ENCODE data around the gene COL2A1. TPM values are rescaled to one million over a fixed set of nuclear protein-coding genes. Genes with fewer than 3 reads are reported as not detected.
"Not testable (repeated sequence)": the region's sequence is repeated elsewhere in the genome, so short reads cannot be mapped to it uniquely, and the experiment has no call there.

The COL2A1 gene
- total RNA-seq, 1 donor from 2014 or later = 0.32 TPM

DNA sequence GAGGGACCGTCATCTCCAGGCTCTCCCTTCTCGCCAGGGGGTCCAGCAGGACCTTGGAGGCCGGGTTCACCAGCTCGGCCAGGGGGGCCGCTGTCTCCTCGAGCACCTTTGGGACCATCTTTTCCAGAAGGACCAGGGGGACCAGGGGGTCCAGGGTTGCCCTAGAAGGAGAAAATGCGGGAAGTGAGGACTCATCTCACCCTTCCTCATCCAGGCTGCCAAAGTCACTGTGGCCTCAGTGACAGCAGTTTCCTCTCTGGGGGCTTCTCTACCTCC, 25.7 kb downstream of the COL2A1 start:
- intact Hi-C loops (cut with micrococcal nuclease) = no loop called here

DNA sequence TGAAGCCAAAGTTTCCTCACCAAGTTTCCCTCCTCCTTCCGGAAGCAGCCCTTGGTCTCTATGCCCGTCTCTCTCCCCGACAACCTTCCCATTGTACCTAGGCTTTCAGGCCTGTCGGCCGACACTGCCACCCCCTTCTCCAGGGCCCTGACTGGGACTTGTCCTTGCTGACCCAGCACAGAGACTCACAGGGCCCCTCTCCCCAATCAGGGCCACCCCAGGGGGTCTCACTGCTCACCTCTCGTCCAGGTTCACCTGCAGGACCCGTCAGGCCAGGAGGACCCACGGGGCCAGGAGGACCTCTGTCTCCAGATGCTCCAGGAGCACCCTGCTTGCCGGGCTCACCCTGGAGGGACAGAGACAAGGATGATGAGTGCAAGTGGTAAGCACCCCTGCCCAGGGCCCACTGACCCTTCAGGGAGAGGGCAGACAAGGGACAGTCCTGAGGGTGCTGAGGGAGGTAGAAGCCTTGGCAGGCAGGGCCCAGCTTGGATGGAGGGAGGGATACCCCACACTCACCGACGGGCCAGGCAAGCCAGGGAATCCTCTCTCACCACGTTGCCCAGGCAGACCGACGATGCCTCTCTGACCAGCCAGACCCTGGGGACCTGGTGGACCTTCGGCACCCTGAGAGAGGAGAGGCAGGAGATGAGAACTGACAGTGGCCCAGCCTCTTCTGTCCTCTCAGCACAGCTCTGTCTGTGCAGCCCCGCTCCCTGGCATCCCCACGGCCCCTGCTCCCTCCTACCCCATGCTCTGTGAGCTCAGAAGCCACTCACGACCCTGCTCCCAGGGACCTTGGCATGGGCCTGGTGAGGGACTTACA, 26.3 kb downstream of the COL2A1 start:
- intact Hi-C loops (cut with micrococcal nuclease) = no loop called here

DNA sequence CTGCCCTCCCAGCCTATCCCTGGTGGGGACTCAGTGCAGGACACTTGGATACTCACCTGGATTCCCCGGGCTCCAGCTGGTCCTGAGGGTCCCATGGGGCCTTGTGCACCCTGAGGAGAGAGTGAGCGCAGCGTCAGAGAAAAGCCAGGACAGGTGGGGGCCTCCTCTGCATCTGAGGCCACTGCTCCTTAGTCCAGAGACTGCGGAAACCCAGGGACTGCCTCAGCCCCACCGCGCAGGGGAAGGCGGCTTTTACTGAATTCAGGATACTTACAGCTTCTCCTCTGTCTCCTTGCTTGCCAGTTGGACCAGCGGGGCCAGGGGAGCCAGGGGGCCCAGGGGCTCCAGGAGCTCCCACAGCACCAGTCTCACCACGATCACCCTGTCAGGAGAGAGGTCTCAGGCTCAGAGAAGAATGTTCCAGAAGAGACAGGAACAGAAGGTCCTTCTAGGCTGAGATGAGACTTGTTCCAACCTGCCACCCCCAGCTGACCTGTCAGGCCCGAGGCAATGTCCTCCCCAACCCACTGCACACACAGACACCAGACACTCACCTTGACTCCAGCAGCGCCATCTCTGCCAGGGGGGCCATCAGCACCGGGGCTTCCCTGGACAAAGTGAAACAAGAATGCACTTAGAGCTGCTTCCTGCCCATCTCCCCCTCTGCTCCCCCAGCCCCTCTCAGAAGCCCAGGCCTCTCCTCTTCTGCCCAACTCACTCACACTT, 27.1 kb downstream of the COL2A1 start:
- intact Hi-C loops (cut with micrococcal nuclease) = no loop called here

DNA sequence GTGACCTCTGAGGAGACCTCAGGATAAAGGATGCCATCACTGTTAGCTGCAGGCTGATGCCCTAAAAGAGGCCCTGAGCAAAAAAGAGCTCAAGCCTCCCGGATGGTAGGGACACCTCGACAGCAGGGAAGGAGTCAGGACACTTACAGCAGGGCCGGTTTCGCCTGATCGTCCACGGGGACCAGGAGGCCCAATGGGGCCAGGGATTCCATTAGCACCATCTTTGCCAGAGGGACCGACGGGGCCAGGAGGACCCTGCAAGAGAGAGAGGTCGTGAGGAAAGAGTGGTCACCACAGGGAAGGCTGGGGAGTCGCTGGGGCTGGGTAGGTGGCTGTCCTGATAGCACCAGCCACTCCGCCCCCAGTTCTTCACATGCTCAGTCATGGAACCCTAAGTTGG, 28.5 kb downstream of the COL2A1 start:
- intact Hi-C loops (cut with micrococcal nuclease) = no loop called here

DNA sequence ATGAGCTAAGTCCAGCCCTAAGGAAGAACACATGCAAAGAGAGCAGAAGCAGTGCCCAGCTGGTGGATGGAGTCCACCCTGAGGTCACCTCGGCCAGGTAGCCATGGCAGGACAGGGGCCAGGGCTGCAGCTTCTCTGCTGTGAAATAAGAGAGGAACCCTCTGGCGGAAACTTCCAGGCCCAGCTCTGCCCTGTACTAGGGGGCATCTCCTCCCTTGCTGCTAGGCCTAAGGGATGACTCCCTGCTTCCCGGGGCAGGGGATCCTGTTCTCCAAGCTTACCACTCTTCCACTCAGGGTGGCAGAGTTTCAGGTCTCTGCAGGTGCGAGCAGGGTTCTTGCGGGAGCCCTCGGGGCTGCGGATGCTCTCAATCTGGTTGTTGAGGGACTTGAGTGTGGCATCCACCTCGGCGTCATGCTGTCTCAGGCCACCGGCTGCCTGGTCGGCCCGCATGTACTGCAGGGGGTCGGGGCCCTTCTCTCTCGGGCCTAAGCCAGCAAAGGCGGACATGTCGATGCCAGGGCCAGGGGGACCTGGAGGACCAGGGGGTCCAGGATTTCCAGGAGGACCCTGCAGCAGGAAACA, 29.1 kb downstream of the COL2A1 start:
- intact Hi-C loops (cut with micrococcal nuclease) = no loop called here

DNA sequence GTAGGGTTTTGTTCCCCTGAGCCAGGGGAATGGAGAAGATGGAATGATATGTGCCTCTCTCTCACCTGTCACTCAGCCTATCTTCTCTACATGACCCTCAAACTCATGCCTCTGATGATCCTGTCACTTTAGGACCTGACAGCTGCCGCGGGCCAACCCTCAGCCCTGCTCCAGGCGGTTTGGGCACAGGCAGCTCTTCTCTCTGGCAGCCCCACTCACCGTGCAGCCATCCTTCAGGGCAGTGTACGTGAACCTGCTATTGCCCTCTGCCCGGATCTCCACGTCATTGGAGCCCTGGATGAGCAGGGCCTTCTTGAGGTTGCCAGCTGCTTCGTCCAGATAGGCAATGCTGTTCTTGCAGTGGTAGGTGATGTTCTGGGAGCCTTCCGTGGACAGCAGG, 30.4 kb downstream of the COL2A1 start:
- intact Hi-C loops (cut with micrococcal nuclease) = no loop called here

DNA sequence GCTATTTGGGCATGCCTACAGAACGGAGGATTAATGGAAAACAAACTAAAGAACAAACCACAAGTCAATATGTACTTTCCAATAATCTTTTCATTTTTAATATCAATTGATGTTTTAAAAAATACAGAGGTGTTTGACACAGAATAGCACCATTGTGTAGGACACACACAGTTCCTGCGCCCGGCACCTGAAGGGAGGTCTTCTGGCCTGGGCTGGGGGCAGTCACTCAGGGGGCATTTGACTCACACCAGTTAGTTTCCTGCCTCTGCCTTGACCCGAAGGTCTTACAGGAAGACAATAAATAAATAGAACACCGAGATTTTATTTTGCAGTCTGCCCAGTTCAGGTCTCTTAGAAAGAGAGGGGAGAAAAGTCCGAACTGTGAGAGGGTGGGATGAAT, 31.4 kb downstream of the COL2A1 start:
- intact Hi-C loops (cut with micrococcal nuclease) = no loop called here

DNA sequence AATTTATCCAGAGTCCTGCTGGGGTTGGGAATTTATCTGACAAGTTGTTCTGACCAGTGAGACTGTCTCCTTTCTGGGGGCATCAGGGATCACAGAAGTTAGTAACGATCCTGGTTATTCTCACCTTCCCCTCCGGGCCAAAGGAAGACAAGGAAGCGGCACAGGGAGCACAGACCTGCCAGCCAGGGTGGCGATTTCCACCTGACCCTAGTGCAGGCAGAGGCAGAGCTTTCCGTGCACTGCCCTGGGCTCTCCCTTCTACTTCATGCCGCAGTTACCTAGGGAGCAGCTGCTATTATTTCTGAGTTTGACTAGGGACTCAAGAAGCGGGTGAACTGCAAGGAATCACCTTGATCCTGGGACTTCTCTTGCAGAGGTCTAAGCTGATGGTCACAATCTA, 33.4 kb downstream of the COL2A1 start:
- intact Hi-C loops (cut with micrococcal nuclease) = no loop called here

DNA sequence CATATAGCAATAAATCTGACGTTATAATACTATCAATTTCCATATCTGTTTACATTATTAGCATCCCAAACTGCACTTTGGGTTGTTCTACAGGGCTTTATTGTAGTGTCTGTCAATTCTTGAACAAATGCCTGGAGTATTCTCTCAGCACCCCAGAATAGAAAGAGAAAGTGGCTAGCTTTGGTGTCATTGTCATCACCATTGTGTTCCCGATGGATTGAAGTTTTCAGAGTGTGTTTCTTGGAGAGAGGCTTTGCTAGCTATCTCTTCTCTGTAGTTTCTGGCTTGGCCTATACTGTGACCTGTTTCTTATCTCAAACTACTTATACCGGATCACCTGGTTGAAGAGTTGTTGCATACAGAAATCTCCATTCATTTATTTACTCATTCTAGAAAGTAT, 34.4 kb downstream of the COL2A1 start:
- intact Hi-C loops (cut with micrococcal nuclease) = no loop called here

DNA sequence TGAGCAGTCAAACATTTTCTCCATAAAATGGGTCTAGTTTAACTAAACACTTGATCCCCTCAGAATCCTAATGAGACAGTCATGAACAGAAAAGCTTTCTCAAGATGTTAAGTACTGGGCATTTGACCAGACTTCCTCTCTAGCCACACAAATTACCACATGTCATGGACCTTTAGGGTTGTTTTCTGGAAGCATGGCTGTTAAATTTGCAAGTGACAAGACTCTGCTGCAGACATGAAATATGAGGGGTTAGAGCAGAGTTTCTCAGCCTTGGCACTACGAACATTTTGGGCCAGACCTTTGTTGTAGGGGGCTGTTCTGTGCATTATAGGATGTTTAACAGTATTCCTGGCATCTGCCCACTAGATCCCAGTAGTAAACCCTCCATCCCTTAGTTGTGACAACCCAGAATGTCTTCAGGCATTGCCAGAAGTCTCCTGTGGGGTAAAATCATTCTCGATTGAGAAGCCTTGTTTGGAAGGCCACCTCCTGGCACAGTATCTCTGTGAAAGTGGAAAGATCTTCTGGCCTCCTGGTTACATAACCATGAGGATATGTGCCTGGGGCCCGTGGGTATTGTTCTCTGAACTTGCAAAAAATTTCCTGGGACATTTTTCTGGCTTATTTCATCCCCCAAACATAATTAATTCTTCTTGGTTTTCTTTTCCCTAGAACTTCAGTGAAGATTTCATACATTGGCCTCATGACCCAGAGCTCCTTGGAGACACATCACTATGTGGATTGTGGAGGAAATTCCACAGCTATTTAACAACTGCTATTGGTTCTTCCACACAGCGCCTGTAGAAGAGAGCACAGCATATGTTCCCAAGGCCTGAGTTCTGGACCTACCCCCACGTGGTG, 36.6 kb downstream of the COL2A1 start:
- intact Hi-C loops (cut with micrococcal nuclease) = no loop called here

DNA sequence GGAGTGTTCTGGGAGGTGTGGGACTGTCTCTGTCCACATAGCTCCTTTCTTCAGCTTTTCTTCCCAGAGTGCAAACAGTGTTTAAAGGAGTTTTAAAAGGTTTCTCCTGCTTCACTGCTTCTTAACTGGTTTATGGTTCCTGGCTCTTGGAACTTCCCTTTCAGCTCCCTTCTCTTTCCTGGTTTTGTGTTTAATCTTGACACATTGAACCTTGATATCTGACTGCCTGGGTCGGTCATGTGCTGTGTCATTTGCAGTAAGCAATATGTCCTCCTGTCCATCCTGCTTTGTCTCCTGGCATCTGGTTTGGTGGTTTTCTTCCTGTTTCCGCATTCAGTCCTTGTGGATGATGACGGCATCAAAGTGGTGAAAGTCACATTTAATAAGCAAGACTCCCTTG, 38.7 kb downstream of the COL2A1 start:
- intact Hi-C loops (cut with micrococcal nuclease) = no loop called here

DNA sequence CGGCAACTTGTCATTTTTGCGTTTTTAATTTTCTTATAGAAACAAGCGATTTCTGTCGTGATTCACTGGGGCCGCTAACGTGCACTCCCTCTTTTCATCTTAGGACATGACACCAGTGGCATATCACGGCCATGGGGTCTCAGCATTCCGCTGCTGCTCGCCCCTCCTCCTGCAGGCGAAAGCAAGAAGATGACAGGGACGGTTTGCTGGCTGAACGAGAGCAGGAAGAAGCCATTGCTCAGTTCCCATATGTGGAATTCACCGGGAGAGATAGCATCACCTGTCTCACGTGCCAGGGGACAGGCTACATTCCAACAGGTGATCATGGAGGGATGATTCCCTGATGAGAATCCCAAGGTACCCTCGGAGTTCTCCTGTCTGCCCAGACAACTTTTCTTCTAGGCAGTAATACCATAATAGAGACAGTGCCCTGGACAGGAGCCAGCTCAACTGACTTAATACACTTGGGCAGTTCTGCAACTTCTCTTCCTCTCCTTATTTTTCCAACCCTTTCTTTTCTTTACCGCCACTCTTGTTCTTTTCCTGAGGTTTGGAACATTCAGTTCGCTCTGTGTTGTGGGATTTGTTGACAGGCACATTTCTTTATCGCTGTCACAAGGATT, 40.1 kb downstream of the COL2A1 start:
- intact Hi-C loops (cut with micrococcal nuclease) = loop anchor here (5.0 kb wide), 4 partner anchors 38 to 257 kb away; partner anchors contain the start of genes COL2A1, RAPGEF3 and RPAP3

DNA sequence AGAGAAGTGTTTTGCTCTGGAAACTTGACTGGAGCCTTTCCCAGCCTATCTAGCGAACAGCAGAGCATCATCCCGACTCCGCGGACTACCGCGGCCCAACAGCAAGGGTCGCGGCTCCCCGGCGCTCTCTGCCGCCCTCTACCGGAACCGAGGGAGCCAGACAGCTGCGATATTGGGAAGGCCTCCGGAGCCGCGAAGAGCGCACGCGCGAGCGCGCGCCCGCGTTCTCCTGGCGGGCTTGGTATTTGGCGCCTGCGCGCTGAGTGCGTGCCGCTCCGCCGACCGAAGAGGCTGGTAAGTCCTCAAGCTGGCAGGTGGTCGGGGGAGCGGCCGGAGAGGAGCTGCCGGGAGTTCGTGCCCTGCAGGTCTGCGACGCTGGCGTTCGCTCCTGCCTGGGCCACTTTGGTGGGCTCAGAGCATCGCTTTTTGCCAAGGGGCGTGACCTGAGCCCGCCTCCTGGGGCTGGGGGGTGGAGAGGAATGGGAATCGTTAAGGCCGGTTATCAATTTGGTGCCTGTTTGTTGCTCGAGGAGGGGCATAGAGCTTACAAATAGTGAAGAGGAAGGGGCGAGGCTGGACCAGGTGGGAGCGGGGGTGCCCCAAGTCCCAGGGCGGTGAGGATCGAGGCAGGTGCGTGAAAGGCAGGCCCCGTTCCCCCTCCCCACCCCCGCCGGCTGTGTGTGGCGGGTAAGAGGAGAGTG, 40.8 kb downstream of the COL2A1 start, which contains the start of gene TMEM106C:
TSS of gene TMEM106C (plus strand) at position 257 of the 701 bp plus-strand sequence. CDS start 641 bp downstream, outside the sequence.
- intact Hi-C loops (cut with micrococcal nuclease) = loop anchor here (2.0 to 5.0 kb wide), 7 partner anchors 27 to 256 kb away; partner anchors contain the start of genes COL2A1, RAPGEF3, RPAP3 and VDR

DNA sequence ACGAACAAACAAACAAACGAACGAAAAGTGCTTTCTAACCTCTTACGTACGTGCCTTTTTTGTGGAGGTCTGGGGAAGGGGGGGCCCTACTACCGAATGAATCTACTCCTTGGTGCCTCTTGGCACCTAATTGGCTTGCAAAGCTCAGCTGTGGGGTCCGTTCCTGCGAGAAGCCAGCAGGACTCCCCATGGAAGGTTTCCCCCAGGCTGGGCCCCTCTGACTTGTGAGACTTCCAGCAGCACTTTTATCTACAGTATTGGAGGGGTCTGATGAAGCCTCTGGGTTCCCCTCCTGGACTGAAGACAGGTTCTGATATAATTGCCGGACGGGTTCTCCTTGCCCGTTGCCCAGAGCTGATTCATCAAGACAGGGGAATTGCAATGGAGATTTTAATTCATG, 42.1 kb downstream of the COL2A1 start:
- intact Hi-C loops (cut with micrococcal nuclease) = loop anchor here (2.0 to 5.0 kb wide), 7 partner anchors 29 to 255 kb away; partner anchors contain the start of genes COL2A1, RAPGEF3, RPAP3 and VDR

DNA sequence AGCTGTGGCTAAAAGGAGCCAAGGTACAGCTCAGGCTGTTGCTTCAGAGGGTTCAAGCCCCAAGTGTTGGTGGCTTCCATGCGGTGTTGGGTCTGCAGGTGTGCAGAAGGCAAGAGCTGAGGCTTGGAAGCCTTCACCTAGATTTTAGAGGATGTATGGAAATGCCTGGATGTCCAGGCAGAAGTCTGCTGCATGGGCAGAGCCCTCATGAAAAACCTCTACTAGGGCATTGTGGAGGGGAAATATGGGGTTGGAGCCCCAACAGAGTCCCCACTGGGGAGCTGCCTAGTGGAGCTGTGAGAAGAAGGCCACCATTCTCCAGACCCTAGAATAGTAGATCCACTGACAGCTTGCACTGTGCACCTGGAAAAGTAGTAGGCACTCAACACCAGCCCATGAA, 46.6 kb downstream of the COL2A1 start:
- intact Hi-C loops (cut with micrococcal nuclease) = not testable (repeated sequence)

DNA sequence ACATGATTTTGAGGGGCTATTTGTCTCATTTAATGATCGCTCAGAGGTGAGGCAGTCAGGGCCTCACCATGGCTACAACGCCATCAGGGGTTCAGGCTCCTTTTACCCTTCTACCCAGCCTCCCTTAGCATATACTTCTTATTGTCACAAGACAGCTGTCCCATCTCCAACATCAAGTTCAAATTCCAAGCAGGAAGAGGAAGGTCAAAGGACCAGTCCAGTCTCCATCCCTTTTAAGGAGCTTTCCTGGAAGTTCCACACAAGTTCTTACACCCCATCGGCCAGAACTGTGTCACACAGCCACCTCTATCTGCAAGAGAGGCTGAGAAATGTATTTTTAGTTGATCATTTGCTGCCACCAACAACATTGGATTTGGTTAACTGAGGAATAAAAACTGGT, 49.2 kb downstream of the COL2A1 start:
- intact Hi-C loops (cut with micrococcal nuclease) = no loop called here

DNA sequence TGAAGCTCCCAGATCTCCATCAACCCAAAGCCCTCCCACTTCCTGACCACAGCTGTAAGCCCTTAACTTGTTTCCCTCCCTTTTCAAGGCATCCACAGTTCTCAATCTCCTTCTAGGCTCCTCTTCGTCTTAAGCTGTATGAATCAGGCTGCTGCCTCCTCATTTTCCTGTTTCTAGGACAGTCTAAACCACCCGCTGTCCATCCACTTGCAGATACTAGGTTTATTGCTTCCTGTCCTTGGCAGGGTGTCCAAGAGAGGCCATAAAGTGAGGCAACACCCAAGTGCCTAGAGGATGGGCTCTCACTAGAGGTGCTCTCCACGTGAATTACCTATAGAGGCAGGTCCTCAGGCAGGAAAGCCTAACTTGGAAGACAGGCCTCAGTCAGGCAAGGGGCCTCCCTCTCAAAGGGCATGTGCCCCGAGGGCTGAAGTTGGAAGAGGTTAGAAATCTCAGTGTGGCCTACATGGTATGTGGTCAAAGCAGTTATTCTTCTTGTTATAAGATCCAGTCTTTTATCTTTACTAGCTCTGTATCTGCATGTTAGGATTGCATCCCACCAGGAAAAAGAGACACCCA, 49.7 kb downstream of the COL2A1 start:
- intact Hi-C loops (cut with micrococcal nuclease) = no loop called here

DNA sequence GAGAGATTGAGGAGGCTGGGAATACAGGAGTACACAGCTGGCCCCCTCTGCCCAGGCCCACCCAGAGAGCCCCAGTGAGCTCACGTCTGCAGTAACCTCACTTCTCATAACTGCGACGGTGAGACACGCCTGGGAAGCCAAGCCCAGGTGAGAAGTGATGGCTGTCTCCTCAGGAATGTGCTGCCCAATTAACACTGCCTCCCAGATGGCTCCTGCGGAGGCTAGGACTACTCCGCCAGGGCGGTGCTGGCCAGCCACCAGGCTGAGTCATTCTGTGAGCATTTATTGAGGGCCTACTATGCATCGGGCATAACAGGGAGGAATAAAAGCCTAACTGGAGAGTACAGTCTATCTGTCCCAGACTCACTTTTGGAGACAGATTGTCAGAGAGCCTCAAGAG, 50.2 kb downstream of the COL2A1 start:
- intact Hi-C loops (cut with micrococcal nuclease) = no loop called here

DNA sequence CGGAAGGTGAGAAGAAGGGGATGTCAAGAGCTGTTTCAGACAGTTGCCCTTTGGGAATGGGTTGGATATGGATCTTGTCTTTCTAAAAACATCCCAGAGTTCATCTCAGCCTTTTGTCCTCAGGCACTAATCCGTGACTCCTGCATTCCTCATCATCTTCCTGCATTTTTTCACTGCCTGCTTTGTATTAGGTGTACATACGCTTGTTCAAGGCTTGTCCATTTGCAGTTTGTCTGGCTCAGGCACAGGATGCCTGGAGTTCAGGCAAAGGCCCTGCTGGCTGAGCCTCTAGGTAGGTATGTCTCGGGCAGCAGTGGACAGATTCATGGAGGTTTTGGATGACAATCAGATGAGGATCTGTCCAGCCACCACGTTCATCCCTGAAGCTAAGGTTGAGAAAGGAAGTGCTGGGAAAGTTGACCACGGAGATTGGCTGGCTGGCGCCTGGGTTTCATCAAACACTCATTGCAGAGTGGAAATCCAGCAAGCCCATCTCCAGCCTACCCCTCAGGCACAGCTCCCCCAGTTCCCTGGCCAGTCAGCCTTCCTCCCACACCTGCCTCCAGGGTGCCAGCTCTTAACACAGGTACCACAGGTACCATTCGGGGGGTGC, 53.3 kb downstream of the COL2A1 start:
- intact Hi-C loops (cut with micrococcal nuclease) = no loop called here

Data from T-helper 2 cell treated with Interferon-gamma antibody and Interleukin-4, amounts not matched to agents 100 ng/mL and 5 ng/mL, for 36 hours (primary cell).